Amniotic stem cell (primary cell): ENCODE results near the gene PAK6.

Experiments used
- DNase-seq: peaks from one replicate; lab custom pipeline; 2025; lab: John Stamatoyannopoulos, UW

Gene PAK6

DNA sequence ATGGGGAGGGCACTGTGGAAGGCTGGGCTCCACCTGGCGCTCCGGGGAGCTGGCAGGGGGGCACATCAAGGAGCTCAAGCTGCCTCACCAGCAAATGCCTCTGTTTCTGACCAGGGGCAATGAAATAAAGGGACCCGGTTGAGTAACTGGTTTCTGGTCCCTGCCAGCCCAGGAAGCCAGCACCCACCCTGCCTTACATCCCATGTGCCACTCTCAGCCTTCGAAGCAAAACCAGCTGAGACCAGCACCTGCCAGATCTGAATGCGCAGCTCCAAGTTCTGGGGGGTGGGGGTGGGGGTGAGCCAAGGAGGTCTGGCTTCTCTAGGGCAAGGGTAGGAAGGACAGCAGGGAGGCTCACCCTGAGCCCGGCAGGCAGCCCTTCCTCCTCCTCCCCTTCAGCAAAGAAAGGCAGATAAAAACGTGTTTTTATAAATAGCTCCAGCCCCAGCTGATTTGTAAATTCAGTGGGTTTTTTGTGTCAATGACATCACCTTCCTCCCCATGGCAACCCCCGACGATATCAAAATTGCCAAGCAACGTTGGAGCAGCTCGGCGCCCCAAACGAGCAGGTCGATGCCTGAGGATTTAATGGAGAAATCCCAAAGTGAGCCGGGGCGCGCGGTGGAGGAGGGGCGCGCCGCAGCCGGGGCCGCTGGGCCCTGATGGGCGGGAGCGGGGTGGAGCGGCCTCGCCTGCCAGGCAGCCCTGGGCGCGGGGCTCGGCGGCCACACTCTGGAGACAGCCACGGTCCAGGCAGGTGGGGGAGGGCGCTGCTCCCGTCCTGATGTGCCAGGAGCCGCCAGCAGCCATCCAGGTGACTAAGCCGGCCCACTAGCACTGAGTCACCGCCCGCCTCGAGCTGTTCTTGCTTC, at the start of gene PAK6:
TSS of gene PAK6 (plus strand) at position 532 of the 872 bp plus-strand sequence. CDS start 25,723 bp downstream, outside the sequence.
- peak; percentile 17 for DNase-seq

DNA sequence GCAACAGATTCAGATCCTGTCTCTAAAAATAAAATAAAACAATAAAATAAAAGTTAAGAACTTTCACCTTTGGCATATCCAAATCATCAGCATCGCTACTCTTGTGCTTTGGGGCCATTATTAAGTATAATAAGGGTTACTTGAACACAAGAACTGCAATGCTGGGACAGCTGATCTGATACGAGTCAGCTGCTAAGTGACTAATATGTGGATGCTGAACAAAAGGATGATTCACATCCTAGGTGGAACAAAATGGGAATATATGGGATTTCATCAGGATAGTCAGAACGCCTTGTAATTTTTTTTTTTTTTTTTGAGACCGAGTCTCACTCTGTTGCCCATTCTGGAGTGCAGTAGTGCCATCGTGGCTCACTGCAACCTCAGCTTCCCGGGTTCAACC, 48.3 kb upstream of the PAK6 start:
- no peak for DNase-seq

- no peak for DNase-seq
Measured at GRCh38 chr15:40192942-40193341, 45.9 kb upstream of the PAK6 start.

DNA sequence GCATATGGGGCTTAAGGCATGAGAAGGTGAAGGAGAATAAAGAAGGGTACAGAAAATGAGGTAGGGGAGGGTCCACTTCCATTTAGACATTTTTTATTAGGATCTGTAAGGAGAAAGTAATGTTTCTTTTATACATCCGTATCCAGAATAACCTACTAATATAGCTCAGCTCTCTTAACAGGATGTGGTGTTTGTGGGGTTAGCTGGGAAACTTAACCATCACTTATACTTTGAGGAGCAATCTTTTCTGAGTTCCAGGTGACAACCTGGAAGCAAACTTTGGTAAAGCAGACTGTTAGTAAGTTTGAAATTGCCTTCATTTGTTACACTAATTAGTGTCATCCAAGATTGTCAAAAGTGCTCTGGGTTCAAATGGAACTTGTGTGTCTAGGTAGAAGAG, 41.4 kb upstream of the PAK6 start:
- no peak for DNase-seq

- no peak for DNase-seq
Measured at GRCh38 chr15:40198355-40199085, 40.3 kb upstream of the PAK6 start.

DNA sequence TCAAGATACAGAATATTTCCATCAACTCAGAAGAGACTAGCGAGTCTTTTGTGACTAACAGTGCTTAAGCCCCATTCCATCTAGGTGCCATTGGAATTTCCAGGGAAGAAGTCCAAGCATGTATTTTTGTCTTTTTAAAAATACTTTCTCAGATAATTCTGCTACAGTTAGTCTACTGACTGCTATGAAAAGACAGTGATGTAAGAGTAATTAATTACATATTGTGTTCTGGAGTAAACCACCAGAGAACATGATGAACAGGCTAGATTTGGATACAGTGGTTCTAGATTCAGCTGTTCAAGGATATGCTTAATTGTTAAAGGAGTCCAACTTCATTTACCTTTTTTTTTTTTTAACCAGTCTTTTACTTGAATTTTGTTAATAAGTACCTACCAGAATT, 34.8 kb upstream of the PAK6 start:
- DNase-seq = no peak

DNA sequence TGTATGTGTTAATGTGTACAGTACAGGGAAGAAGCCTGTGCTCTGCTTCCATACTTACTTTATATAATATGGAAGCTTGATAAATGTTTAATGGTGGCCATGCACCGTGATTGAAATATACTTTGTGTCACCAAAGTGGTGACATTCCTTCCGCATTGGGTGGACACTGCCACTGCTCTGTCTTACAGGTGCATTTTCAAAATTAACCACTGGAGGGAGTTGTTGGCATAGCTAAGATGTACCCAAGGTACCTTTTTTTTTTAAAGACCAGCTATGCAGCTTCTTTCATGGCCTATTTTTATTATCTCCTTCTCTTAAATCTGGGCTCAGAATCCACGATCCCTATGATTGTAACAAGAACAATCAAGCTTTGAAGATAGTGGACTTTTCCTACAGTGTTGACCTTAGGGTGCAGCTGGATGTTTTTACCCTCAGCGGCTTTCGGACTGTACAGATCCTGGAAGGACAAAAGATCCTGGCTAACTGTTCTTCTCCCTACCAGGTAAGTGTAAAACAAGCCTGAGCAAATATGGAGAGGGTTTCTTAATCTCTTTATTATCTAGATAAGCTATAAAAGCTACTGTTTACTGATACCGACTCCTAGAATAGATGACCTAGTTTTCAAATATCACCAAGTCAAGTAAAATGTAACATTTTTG, 21.6 kb upstream of the PAK6 start:
- DNase-seq = peak; percentile 40

DNA sequence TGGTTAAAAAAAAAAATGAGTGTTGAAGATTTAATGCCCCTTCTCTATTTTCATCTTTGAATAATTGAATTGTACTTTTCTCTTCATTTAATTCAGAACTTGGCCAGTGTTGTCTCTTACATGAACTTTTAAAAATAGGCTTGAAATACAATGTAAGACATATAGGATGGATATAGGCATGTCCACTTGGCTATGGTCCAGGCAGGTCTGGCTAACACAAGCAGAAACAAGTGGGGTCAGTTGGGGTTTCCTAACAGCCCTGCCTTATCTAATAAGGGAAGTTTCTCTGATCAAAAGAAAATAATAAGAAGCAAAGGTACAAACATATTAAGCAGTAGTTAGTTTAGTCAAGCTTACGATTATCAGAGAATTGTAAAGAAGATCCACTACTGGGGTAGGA, 19.1 kb upstream of the PAK6 start:
- no peak for DNase-seq

- DNase-seq = no peak
Measured at GRCh38 chr15:40222131-40222530, 16.7 kb upstream of the PAK6 start.

DNA sequence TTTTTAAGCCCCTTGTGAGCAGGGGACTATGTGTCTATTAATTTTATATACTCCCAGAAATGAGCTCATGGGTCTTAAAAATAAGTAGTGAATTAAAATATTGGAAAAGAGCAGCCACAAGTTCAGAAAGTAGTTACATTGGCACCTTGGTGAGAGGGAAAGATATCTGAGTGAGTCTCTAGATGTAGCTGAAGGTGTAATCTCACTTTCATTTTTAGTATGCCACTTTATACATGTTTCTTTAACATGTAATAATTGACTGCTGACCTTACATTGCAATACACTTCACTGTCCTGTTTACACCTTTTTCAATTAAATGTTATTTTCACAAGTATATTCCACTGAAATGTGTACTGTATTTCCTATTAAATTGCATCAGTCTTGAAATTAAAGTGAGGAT, 12.1 kb upstream of the PAK6 start:
- DNase-seq = no peak

GRCh38 chr15:40229316-40229715, 9.5 kb upstream of the PAK6 start:
- DNase-seq = no peak

DNA sequence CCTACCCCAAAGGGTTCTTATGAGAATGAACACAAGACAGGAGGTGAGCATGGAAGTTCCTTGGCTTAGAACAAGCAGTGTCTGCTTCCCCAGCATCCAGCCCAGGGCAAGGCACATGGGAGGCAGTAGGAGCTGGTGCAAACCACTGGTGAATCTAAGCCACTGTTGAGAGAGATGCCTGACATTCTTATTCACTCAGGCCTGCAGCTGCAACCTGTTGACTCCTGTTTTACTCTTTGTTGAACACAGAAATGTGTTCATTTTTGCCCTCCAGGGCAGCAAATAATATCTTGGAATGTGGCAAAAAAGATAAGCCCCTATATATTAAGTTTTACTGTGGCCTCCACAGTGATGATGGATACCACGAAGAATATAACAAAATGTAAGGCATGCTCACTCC, 8.9 kb upstream of the PAK6 start:
- DNase-seq = no peak

DNA sequence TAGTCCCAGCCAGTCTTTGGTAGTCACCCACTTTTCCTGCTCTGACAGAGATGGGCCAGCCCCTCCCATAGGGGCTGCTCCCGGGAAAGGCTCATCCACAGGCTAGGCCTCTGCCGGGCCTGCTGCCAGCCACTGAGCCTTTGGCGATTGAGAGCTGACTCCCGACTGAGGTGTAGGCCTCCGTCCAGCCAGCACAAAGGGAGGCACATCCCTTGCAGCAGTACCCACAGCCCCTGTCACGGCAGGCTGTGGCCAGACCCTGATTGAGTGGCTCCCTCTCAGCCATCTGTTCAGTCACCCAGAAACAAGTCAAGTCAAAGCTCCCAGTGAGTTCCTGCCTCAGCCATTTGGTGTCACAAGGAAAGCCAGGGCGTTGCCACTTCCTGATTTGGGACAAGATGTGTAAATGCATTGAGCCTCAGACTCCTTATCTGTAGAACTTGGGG, 6.2 kb upstream of the PAK6 start:
- DNase-seq = no peak

- no peak for DNase-seq
Measured at GRCh38 chr15:40233727-40234577, 4.9 kb upstream of the PAK6 start.

DNA sequence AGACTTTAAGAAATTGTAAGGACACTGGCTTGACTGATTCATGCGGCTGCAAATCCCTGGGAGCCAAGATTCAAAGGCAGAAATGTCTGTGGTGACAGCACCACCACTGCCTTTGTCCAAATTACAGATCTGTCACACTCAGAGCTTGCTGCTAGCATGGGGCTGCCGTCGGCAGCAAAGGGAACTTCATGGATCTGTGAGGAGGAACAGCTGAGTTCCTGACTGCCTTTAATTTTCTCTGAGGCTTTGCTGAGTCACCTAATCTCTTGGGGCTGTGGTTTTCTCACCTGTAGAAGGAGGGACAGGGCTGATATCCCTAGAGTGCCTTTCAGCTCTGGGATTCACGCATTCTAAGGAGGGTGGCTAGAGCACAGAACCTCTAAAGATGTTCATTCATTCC, 4.1 kb upstream of the PAK6 start:
- no peak for DNase-seq

GRCh38 chr15:40235201-40235885, 3.5 kb upstream of the PAK6 start:
- no peak for DNase-seq

GRCh38 chr15:40239404-40239692, 485 bp downstream of the PAK6 start:
- DNase-seq = no peak

GRCh38 chr15:40239693-40240618, 1.1 kb downstream of the PAK6 start:
- no peak for DNase-seq

- DNase-seq = no peak
Measured at GRCh38 chr15:40240619-40241221, 1.9 kb downstream of the PAK6 start.
